NCI-H460 (cell line): Measurements from ENCODE around the gene CDC14A. TPM values are rescaled to one million over a fixed set of nuclear protein-coding genes. Genes with fewer than 3 reads are reported as not detected.

ENCODE experiments used
- DNase-seq: peaks from one replicate; pipeline ENCODE4 v3.0.0-alpha.2; 2016; ENCODE audit warnings: low read depth; ENCODE audit errors: extremely low read depth
- total RNA-seq: library from RNA; depleted of rRNA; stranded (reverse); fragments of >200 nt; shearing (Covaris generic); gene quantifications from 2 replicates; pipeline ENCODE4 v1.2.3, GENCODE V29; 2014; rRNA removed

CDC14A gene
- total RNA-seq, 1 experiment from 2014 or later: 4.6 TPM

DNA sequence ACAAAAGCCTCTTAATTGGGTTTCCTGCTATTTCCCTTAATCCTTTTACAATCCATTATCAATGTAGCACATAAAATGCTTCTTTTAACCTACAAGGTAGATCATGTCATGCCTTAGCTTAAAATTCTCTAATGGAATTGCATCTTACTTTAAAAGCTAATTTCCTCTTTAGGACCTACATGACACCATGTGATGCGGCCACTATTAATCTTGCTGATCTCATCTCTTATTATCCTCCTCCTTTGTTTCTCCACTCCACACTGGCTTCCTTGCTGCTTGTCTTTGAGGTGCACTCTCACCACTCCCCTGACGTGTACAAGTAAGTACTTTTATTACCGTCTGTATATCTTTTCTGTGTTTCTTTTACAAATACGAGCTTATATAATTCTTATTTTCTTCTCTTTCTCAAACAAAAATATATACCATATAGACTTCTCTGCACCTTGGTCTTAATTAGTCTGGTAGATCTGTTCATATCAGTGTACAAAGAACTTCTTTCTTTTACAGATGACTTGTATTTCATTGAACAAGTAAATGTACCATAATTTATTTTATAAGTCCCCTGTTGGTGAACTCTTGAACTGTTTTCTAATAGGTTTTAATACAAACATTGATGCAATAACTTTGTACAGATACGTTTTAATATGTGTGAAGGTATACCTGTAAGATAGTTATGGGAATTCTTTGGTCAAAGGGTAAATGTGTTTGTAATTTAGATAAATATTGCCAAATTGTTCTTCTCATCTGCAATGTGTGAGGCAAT, 213.8 kb downstream of the CDC14A start:
- no peak for DNase-seq

- DNase-seq: no peak
These were observed 214.8 kb downstream of the CDC14A start for GRCh38 chr1:100567062-100567461.

Other genes starting within 250 kb of the CDC14A start
- 7.7 TPM in 2 replicates for gene SASS6, start 219.6 kb upstream of the CDC14A start, total RNA-seq
- gene TRMT13, start 219.3 kb upstream of the CDC14A start, total RNA-seq: 18.4 and 21.3 TPM in 2 replicates
- 0.22 TPM in 1 of 2 replicates, not detected in the other for gene LRRC39, start 174.2 kb upstream of the CDC14A start, total RNA-seq
- 5.5 and 6.7 TPM in 2 replicates for gene DBT, start 102.7 kb upstream of the CDC14A start, total RNA-seq
- 27.5 and 34.9 TPM in 2 replicates for gene RTCA, start 86.3 kb upstream of the CDC14A start, total RNA-seq
- not detected in 2 replicates for gene GPR88, start 185.6 kb downstream of the CDC14A start, total RNA-seq